B cell (primary cell): ENCODE data around the gene SDF2. TPM values are rescaled to one million over a fixed set of nuclear protein-coding genes. Genes with fewer than 3 reads are reported as not detected.

Experiments used
- ATAC-seq: fragments of 200-7000 bp; cut with Tn5 transposase; one replicate; pipeline ENCODE4 v1.10.0; 2021; ENCODE audit warnings: low read depth, mild to moderate bottlenecking, moderate number of reproducible peaks, moderate library complexity
- CTCF ChIA-PET: fragments of 350-600 bp; sonication (Branson Sonifier 250); formaldehyde crosslinking; loops from one replicate; lab custom pipeline; 2021; ENCODE audit warnings: antibody characterized with exemption, inconsistent platforms; lab: Charles Lee
- POLR2A ChIA-PET: fragments of 350-600 bp; sonication (Branson Sonifier 250); formaldehyde crosslinking; loops from one replicate; lab custom pipeline; 2021; ENCODE audit warnings: antibody characterized with exemption; lab: Charles Lee
- DNase-seq: peaks from one replicate; pipeline ENCODE4 v3.0.0; 2013
- H2AFZ ChIP-seq: 2 replicates; pipeline ENCODE4 v1.6.1; 2012; ENCODE audit warnings: mild to moderate bottlenecking, low read depth, low read length; ENCODE audit not compliant: insufficient read depth, poor library complexity, severe bottlenecking
- H3K27ac ChIP-seq, 2 donors: 1 replicate in 1 of 2; 2 replicates in 1 of 2; pipeline ENCODE4 v1.5.1; 2012 to 2013; ENCODE audit warnings: low read length in 2 of 2, mild to moderate bottlenecking in 2 of 2, moderate library complexity in 1 of 2
- H3K27me3 ChIP-seq, 4 experiments: fragments of 200-600 bp in 1 of 4; sonication (generic) in 1 of 4; replicated peaks in 1 of 4; 1 replicate in 2 of 4; 2 replicates in 2 of 4; pipeline versions ENCODE4 v1.6.1 to v1.7.0; 2013 to 2016; ENCODE audit warnings: low read length in 3 of 4, mild to moderate bottlenecking in 2 of 4, mixed read lengths in 1 of 4, moderate library complexity in 1 of 4; ENCODE audit not compliant: insufficient read depth in 4 of 4, control insufficient read depth in 3 of 4; ENCODE audit errors: control extremely low read depth in 1 of 4
- H3K36me3 ChIP-seq, 2 experiments: replicated peaks in 1 of 2; 1 replicate in 1 of 2; 2 replicates in 1 of 2; pipeline versions ENCODE4 v1.6.1 to v1.7.1; 2013; ENCODE audit warnings: low read length in 1 of 2; ENCODE audit not compliant: insufficient read depth in 2 of 2, control insufficient read depth in 1 of 2; ENCODE audit errors: control extremely low read depth in 1 of 2, extremely low read depth in 1 of 2
- H3K4me1 ChIP-seq, 2 donors: fragments of 200-600 bp in 1 of 2; sonication (generic) in 1 of 2; 1 replicate in 1 of 2; 2 replicates in 1 of 2; pipeline versions ENCODE4 v1.5.1 to v1.6.1; 2013 to 2017; ENCODE audit warnings: low read length in 2 of 2; ENCODE audit not compliant: control insufficient read depth in 2 of 2, insufficient read depth in 2 of 2
- H3K4me2 ChIP-seq: replicated peaks from 2 replicates; pipeline ENCODE3; 2012; ENCODE audit warnings: mild to moderate bottlenecking, low read depth, low read length; ENCODE audit not compliant: poor library complexity, severe bottlenecking
- H3K4me3 ChIP-seq, 5 experiments: fragments of 200-600 bp in 1 of 5; sonication (generic) in 1 of 5; 1 replicate in 3 of 5; 2 replicates in 2 of 5; pipeline versions ENCODE4 v1.5.1 to v1.7.0; 2011 to 2016; ENCODE audit warnings: low read length in 4 of 5, mild to moderate bottlenecking in 4 of 5, low read depth in 2 of 5, control low read depth in 1 of 5, moderate library complexity in 1 of 5; ENCODE audit not compliant: insufficient read depth in 1 of 5; ENCODE audit errors: control extremely low read depth in 1 of 5, extremely low read depth in 1 of 5
- H3K79me2 ChIP-seq: fragments of 200-600 bp; sonication (generic); one replicate; pipeline ENCODE4 v1.6.0; 2016; ENCODE audit warnings: low read length; ENCODE audit not compliant: control insufficient read depth, insufficient read depth
- H3K9ac ChIP-seq: fragments of 200-600 bp; sonication (generic); 2 replicates; pipeline ENCODE4 v1.6.1; 2017; ENCODE audit warnings: mild to moderate bottlenecking, low read length, moderate library complexity
- H3K9me3 ChIP-seq, 3 donors: one replicate each; pipeline versions ENCODE4 v1.6.1 to v1.7.1; 2013; ENCODE audit warnings: low read length in 2 of 3; ENCODE audit not compliant: control insufficient read depth in 2 of 3, insufficient read depth in 1 of 3; ENCODE audit errors: control extremely low read depth in 1 of 3
- H4K20me1 ChIP-seq: 2 replicates; pipeline ENCODE4 v1.6.0; 2012; ENCODE audit warnings: mild to moderate bottlenecking, low read length; ENCODE audit not compliant: insufficient read depth, control insufficient read depth, poor library complexity, severe bottlenecking
- H3K27ac Mint-ChIP-seq: one replicate; pipeline ENCODE4 v1.8.0; 2021; ENCODE audit warnings: mixed read lengths
- H3K27me3 Mint-ChIP-seq: one replicate; pipeline ENCODE4 v1.8.0; 2021; ENCODE audit warnings: mixed read lengths
- H3K4me1 Mint-ChIP-seq: one replicate; pipeline ENCODE4 v1.8.0; 2021; ENCODE audit warnings: mixed read lengths
- H3K4me3 Mint-ChIP-seq: one replicate; pipeline ENCODE4 v1.8.0; 2021; ENCODE audit warnings: mixed read lengths
- H3K9me3 Mint-ChIP-seq: one replicate; pipeline ENCODE4 v1.8.0; 2022; ENCODE audit warnings: mixed read lengths; ENCODE audit not compliant: insufficient read depth
- EZH2 ChIP-seq: IDR thresholded peaks from 2 replicates; pipeline ENCODE4 v1.6.1; 2012; ENCODE audit warnings: borderline replicate concordance, low read depth, mild to moderate bottlenecking, moderate library complexity, low read length; ENCODE audit not compliant: insufficient read depth, poor library complexity, severe bottlenecking
- WGBS: methylation state at CpG from one replicate; pipeline ENCODE4 v1.1.5; 2013; ENCODE audit warnings: missing lambda C conversion rate; ENCODE audit not compliant: insufficient coverage; 5-methylcytosine and 5-hydroxymethylcytosine counted together
- intact Hi-C: fragments of 100-400 bp; cut with micrococcal nuclease; formaldehyde crosslinking; loops from one replicate; pipeline ENCODE4 v1.10.0; 2022
- polyA plus RNA-seq: library from polyadenylated mRNA; depleted of rRNA; stranded (reverse); fragments of >200 nt; gene quantifications from 2 replicates; pipeline ENCODE4 v1.2.3, GENCODE V29; 2012
- total RNA-seq, 2 donors: library from RNA; stranded (reverse); fragments of 120-200 nt in 1 of 2; gene quantifications; 1 replicate in 1 of 2; 2 replicates in 1 of 2; pipeline versions ENCODE4 v1.2.3 to v1.2.4, GENCODE V29; 2013 to 2022
- TF ChIP-seq, protein P1 (sequence below): fragments of 200-600 bp; IDR thresholded peaks from one replicate; pipeline ENCODE4 v1.8.0; 2022; ENCODE audit warnings: antibody characterized with exemption, mild to moderate bottlenecking

The SDF2 gene
- total and polyA plus RNA-seq, 2 donors (not counting 1 experiment from before 2014, with no cell fraction given) = 32.6 to 40.4 TPM

DNA sequence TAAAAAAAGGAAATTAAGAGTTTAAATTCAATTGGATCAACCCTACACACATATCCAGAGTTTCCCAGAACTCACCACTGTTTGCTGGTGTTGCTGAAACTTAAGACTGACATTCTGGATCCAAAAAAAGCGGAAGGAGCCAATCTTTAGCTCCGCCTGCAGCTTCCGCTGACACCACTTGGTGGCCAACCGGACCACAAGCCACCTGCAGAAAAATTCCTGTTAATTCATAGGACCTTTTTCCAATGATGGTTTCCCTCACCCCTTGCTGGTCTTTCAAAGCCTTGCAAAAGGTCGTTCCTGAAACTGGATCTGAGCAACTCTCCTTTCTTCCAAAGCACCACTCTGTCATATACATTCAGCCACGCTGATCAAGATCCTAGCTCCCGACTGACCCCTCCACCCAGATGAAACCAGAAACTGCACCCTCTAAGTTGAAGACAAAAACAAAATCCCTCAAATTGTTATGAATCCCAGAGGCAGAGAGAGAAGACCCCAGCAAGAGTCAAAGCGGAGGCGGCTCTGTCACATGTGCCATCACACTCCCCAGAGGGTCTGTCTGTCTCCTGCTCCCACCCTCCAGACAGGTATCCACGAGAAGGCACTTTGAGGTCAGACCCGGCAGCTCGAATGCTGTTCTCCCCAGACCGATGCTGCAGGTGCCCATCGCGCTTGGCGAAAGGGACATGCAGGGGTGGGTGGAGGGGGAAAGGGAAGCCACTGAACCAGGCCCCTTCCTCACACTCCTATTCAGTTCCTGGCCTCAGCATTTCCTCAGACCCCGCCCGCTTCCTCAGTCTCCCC lies 17.5 kb downstream of the SDF2 start:
- WGBS = 0% methylated on average over 11 of the region's 18 CpGs
- TF ChIP-seq, protein P1, sequence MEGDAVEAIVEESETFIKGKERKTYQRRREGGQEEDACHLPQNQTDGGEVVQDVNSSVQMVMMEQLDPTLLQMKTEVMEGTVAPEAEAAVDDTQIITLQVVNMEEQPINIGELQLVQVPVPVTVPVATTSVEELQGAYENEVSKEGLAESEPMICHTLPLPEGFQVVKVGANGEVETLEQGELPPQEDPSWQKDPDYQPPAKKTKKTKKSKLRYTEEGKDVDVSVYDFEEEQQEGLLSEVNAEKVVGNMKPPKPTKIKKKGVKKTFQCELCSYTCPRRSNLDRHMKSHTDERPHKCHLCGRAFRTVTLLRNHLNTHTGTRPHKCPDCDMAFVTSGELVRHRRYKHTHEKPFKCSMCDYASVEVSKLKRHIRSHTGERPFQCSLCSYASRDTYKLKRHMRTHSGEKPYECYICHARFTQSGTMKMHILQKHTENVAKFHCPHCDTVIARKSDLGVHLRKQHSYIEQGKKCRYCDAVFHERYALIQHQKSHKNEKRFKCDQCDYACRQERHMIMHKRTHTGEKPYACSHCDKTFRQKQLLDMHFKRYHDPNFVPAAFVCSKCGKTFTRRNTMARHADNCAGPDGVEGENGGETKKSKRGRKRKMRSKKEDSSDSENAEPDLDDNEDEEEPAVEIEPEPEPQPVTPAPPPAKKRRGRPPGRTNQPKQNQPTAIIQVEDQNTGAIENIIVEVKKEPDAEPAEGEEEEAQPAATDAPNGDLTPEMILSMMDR = peak; percentile 59
- no peak for TF ChIP-seq EZH2
- Histone ChIP-seq H3K4me3 (peak overlapping the region; percentile 79 to 93 (median 81)), H3K27ac (peak overlapping the region; percentile 26 to 90), H3K4me1 (peaks cover 32 to 37% of the 10 kb centered on the region in 2 donors), H3K9ac (peak overlapping the region; percentile 85), H3K36me3 (peaks cover 10 to 51% of the 10 kb centered on the region in 2 experiments), H3K79me2 (peaks cover 54% of the 10 kb centered on the region), H3K4me2 (peak overlapping the region; percentile 91), H4K20me1 (peaks cover 12% of the 10 kb centered on the region), H3K9me3 (no peaks in the 10 kb centered on the region), H3K27me3 (no peaks in the 10 kb centered on the region), H2AFZ (peak overlapping the region; percentile 85)
- intact Hi-C loops = loop anchor here (1.0 to 10.0 kb wide), 6 partner anchors 67 to 921 kb away; partner anchors contain the start of genes ABHD15, NUFIP2, RPL23A and TP53I13
- peak overlapping the region; percentile 89 for H3K27ac Mint-ChIP-seq
- H3K27me3 Mint-ChIP-seq = no peaks in the 10 kb centered on the region
- peaks cover 36% of the 10 kb centered on the region for H3K4me1 Mint-ChIP-seq
- DNase-seq = peak; percentile 70
- no peaks in the 10 kb centered on the region for H3K9me3 Mint-ChIP-seq
- H3K4me3 Mint-ChIP-seq = peak overlapping the region; percentile 97
- CTCF ChIA-PET = interaction anchor here (0.7 to 4.3 kb wide), 14 partner anchors 10 to 1635 kb away, joined by 3 to 59 read pairs (median 4); partner anchors contain the start of genes PHF12, SDF2, SUPT6H and TLCD1
- POLR2A ChIA-PET = interaction anchor here (0.6 to 4.3 kb wide), 10 partner anchors 18 to 309 kb away, joined by 3 to 42 read pairs (median 4); partner anchors contain the start of genes PIGS, SDF2, SPAG5 and SUPT6H
- no peak for ATAC-seq
